ACHN (cell line): Measurements from ENCODE around the gene IFNA21.
"Not testable (repeated sequence)": the region's sequence is repeated elsewhere in the genome, so short reads cannot be mapped to it uniquely, and the experiment has no call there.

Source experiments
- DNase-seq: peaks from one replicate; pipeline ENCODE4 v3.0.0-alpha.2; 2015
- in situ Hi-C: cut with HindIII; loops from 2 replicates; pipeline ENCODE4 v1.10.0; 2017; ENCODE audit warnings: low sequenced_read_pairs, low pct_ligation_motif_present, low pct_unique_long_range_greater_than_20kb

Gene IFNA21

GRCh38 chr9:21166560-21166959 lies at the start of gene IFNA21:
Gene IFNA21, minus strand, starts transcription at chr9:21166660. Its CDS starts 48 bp downstream, at chr9:21166612.
- DNase-seq, in situ Hi-C loops: not testable (repeated sequence)

DNA sequence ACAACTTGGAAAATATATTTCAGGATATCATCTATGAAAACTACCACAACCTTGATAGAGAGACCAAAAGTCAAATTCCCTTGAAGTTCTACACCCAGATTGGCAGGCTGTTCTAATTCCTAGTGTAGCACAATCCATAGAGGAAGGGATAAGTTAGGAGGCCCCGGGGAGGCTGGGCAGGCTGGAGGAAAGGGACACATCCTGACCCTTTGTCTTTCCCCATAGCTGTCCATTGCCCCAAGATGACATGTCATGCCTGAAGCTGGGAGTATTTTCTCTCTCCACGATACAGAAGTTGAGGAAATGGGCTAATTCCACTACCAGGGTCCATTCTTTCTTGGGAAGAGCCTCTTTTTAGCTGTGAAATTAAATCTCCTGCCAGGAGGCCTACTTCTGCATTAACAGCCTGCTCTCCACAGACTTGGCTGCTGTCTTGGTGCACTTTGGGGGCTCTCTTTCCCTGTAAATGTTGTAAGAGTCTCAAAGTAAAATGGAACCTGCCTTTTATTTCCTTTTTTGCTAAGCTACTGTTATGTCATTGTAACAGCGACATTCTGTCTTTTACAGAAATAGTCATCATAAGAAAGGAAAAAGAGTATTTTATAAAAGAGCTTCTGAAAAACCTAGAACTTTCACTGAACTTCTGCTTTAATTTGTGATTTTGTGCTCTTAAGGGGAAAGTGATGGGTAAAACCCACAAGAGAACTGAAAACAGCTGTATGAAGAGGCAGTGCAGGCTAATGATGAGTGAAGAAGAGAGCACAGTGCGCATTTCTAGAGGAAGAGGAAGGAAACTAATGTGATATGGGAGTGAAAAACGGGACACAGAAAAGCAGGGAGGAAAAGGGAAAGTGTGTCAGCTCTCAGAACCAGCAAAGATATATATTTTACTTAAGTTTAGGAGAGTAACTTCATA lies 47.2 kb upstream of the IFNA21 start:
- in situ Hi-C loops, DNase-seq: not testable (repeated sequence)

DNA sequence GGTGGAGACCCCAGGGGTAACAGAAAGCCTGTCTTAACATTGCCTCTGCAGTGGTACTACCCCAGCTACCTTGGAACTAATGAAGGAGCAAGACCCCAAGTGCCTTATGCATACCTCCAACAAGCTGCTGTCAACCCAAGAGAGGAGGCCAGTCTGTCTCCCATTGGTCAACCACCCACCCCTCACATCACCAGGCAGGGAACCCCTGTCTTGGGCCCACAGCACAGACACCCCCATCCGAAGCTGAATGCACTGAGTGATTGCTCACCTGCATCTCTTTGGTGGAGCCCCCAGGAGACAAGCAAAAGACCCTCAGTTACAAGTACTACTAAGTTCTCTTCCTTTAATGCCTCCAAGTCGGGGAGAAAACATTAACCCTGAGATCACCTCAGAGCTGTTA lies 45.7 kb upstream of the IFNA21 start:
- in situ Hi-C loops, DNase-seq: not testable (repeated sequence)

DNA sequence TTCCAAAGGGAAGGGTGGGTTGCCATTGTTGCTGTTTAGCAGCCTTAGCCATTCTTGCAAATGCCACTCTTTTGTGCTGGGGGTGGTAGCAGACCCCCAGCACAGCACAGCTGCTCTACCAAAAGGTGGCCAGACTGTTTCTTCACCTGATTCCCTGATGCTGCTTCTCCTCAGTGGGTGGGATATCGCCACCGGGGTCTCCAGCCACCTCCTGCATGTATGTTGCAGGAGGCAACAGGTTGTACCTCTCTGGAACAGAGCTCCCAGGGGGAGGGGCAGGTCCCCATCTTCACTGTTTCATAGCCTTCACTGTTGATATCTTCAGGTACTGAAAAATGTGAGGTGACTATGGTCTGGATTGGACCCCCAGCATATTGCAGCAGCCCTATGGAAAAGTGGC lies 44.3 kb upstream of the IFNA21 start:
- in situ Hi-C loops = not testable (repeated sequence)

DNA sequence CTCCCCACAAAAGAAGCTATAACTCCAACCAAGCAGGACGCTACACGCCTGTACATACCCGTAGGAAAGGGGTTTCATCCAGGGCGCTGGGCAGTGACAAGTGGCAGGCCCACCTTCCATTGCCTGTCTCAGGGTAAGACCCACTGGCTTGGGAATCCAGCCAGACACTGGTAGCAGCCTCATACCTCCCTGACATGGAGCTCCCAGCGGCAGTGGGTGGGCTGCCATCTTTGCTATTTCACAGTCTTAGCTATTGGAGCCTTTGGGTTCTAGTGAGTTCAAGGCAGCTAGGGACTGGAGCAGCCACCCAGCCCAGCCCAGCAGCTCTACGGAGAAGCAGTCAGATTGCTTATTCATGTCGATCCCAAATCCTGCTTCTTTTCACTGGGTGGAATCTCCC lies 43.9 kb upstream of the IFNA21 start:
- in situ Hi-C loops = no loop called here
- DNase-seq = no peak

More for the DNA sequence above, 44.3 kb upstream of the IFNA21 start:
- DNase-seq = not testable (repeated sequence)

DNA sequence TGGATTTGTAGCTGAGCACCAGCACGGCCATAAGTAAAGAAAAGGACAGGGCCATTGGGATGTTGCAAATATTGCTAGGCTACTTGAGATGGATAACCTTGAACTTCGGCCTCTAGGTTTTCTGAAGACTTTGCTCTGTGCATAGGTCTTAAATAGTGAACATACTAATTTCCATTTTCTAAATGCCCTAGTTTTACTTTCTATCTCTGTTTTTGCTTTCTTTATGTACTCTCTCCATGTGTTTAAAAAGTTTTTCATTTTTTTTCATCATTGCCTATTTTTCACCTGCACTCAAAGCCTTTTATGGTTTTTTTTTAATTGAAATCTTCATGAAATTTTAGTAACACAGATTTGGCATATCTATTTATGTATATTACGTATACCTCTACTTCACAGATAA lies 40.6 kb upstream of the IFNA21 start, which contains the start of gene IFNA10:
Gene IFNA10, minus strand, starts transcription at position 101 of the 400 bp plus-strand sequence. Its CDS starts 46 bp downstream, at position 55.
- in situ Hi-C loops, DNase-seq: not testable (repeated sequence)

- DNase-seq = no peak
- in situ Hi-C loops = no loop called here
These were observed 38.7 kb upstream of the IFNA21 start for GRCh38 chr9:21205204-21205603.

DNA sequence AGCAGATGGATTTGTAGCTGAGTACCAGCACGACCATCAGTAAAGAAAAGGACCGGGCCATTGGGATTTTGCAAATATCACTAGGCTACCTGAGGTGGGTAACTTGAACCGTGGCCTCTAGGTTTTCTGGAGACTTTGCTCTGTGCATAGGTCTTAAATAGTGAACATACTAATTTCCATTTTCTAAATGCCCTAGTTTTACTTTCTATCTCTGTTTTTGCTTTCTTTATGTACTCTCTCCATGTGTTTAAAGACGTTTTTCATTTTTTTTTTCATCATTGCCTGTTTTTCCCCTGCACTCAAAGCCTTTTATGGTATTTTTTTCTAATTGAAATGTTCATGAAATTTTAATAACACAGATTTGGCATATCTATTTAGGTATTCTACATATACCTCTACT lies 35.6 kb upstream of the IFNA21 start, which contains the start of gene IFNA7:
Gene IFNA7, minus strand, starts transcription at position 101 of the 400 bp plus-strand sequence. Its CDS starts 40 bp downstream, at position 61.
- in situ Hi-C loops = not testable (repeated sequence)

GRCh38 chr9:21194867-21195776 lies 28.7 kb upstream of the IFNA21 start:
- DNase-seq, in situ Hi-C loops: not testable (repeated sequence)

More for the DNA sequence above, 35.6 kb upstream of the IFNA21 start, which contains the start of gene IFNA7:
- not testable (repeated sequence) for DNase-seq

DNA sequence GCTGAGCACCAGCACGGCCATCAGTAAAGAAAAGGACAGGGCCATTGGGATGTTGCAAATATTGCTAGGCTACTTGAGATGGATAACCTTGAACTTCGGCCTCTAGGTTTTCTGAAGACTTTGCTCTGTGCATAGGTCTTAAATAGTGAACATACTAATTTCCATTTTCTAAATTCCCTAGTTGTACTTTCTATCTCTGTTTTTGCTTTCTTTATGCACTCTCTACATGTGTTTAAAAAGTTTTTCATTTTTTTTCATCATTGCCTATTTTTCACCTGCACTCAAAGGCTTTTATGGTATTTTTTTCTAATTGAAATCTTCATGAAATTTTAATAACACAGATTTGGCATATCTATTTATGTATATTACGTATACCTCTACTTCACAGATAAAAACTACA lies 21.0 kb upstream of the IFNA21 start, which contains the start of gene IFNA4:
Gene IFNA4, minus strand, starts transcription at position 101 of the 400 bp plus-strand sequence. Its CDS starts 56 bp downstream, at position 45.
- in situ Hi-C loops, DNase-seq: not testable (repeated sequence)

GRCh38 chr9:21182810-21183736 lies 16.6 kb upstream of the IFNA21 start:
- not testable (repeated sequence) for DNase-seq

DNA sequence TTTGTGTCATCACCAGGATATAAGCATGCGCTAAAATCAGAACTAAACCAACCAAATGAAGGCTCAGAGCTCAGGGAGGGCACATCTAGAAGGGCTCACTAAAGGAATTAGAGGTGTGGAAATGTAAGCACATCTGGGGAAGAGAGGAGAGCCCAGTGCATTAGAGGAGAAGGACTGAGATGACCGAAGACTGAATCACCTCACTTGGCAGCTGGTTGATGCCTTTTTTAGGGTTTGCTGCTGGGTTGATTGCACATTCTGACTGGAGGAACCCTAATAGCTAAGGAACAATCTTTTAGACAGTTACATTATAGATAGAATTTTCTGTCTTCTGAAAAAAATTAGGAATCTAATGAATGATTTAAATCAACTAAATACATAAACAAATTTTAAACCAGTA lies 8.2 kb upstream of the IFNA21 start:
- in situ Hi-C loops = no loop called here
- no peak for DNase-seq

More at GRCh38 chr9:21182810-21183736, 16.6 kb upstream of the IFNA21 start:
- in situ Hi-C loops = not testable (repeated sequence)

GRCh38 chr9:21172156-21172555 lies 5.7 kb upstream of the IFNA21 start:
- DNase-seq = no peak
- in situ Hi-C loops = no loop called here

DNA sequence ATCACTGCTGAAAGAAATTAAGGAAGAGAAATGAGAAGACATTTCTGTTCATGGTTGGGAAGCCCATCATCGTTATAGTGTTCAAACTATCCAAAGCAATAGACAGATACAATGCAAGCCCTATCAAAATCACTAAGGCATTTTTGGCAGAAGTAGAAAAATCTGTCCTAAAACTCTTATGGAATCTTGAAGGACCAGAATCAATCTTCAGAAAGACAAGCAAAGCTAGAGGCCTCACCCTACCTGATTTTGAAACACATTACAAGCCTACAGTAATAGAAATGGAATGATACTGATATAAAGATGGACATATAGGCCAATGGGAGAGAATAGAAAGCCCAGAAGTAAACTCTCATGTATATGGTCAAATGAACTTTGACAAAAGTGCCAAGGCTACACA lies 4.9 kb upstream of the IFNA21 start:
- no peak for DNase-seq
- in situ Hi-C loops = no loop called here

GRCh38 chr9:21165516-21165915 lies 944 bp downstream of the IFNA21 start:
- no peak for DNase-seq
- in situ Hi-C loops = no loop called here

DNA sequence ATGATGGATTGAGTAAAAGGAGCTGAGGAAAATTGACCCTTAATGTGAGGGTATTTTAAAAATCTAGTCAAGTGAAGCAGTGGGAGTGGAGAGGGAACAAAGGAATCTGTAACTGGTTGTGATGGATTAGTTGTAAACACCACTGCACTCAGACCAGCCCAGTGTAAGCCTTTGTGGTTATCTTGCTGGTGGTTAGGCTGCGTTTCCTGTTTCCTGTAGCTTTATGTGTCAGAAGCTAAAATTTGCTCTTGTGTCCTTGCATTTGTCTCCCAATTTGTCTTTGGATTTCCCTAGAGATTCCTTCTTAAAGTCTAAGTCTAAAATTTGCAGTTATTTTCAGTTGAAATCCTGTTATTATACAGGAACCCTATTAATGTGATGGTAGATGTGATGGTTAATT lies 6.3 kb downstream of the IFNA21 start:
- in situ Hi-C loops = no loop called here
- DNase-seq = no peak

DNA sequence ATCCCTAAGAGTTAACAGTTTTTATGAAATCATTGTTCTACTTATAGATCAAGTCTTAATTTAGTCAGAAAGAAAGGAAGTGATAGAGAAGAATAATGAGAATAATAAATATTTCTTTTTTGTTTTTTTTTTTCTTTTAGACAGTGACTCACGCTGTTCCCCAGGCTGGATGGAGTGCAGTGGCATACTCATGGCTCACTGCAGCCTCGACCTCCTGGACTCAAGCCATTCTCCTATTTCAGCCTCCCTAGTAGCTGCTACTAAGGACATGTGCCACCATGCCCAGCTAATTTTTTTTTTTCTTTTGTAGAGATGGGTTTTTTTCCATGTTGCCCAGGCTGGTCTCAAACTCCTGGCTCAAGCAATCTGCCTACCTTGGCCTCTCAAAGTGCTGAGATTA lies 11.0 kb downstream of the IFNA21 start:
- DNase-seq = no peak
- in situ Hi-C loops = no loop called here
